ENCODE measurements around the gene FAM209B.

GRCh38 chr20:56582542-56582941 is 49.5 kb downstream of the FAM209B start:
- TF ChIP-seq CTCF (IDR thresholded peaks at IDR 0.05; ENCODE audit: low read depth, low read length, poor library complexity, severe bottlenecking) (no peak), EZH2phosphoT487 (IDR thresholded peaks at IDR 0.05; ENCODE audit: borderline replicate concordance, low read length) (no peak)

All from DOHH2 (cell line).